ENCODE data around the gene CSH1.

GRCh38 chr17:63925615-63926014 lies 29.2 kb upstream of the CSH1 start:
- TF ChIP-seq CTCF (IDR thresholded peaks at IDR 0.05; ENCODE audit: extremely low read depth in 1 of 2, insufficient read depth in 1 of 2, low read depth in 1 of 2, low read length in 2 of 2) (no peak), POLR2A (IDR thresholded peaks at IDR 0.05; ENCODE audit: low read depth, low read length) (no peak), MAX (IDR thresholded peaks at IDR 0.05; ENCODE audit: insufficient read depth, insufficient read length) (no peak), EZH2 (IDR thresholded peaks at IDR 0.05; ENCODE audit: borderline replicate concordance, low read depth, low read length, severe bottlenecking) (no peak), MYC (IDR thresholded peaks at IDR 0.05; ENCODE audit: low read depth, low read length) (no peak), JUN (IDR thresholded peaks at IDR 0.05; ENCODE audit: borderline replicate concordance, insufficient read depth, insufficient read length, low read depth) (no peak), POLR2AphosphoS5 (IDR thresholded peaks at IDR 0.05; ENCODE audit: insufficient read depth, low read depth, low read length) (no peak)
